OCI-LY1 (cell line): ENCODE results near the gene CAMTA1.

Experiments
- EZH2 ChIP-seq: fragments of 200-600 bp; sonication (generic), shearing (Covaris generic); IDR thresholded peaks from 2 replicates; pipeline ENCODE4 v1.8.0; 2017; ENCODE audit warnings: borderline replicate concordance, mixed run types, mild to moderate bottlenecking, antibody characterized with exemption, low read length, moderate library complexity, mixed read lengths
- TF ChIP-seq, protein P1 (sequence below): fragments of 200-600 bp; sonication (generic), shearing (Covaris generic); IDR thresholded peaks from 2 replicates; pipeline ENCODE4 v1.5.1; 2017; ENCODE audit warnings: mild to moderate bottlenecking, antibody characterized with exemption, low read length, moderate library complexity, mixed read lengths

DNA sequence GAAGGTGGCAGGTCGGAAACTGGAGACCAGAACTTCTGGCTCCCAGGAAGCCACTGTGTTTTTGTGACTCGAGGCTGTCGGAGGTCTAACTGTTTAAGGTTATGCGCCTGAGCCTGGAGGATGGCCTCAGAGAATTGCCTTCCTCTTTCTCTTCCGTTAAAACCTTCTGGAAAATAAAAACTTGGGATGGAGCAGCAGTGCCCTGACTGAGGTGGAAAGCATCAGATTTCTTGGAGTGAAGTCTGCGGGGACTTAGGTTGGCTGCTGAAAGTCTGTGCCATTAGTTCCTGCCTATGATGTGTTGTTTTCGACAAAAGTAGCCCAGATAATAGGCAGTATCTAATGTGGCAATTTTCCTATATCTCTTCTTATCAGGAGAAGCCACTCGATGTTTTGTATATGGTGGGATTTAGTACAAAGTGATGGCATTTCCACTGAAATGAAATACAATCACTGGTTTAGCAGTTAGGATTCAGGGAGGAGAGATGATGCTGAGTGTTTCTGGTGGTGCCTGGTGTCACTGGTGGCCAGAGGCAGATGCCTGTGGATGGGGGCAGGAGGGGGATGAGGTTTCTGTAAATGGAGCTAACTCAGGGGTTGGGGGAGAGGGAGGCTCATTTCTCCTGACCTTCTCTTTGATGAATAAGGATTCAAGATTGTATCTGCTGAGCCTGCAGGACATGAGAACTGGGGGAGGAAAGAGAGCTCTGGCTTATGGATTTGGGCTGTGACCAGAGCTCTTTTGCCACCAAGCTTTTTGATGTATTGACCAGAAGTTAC lies 150.8 kb downstream of the CAMTA1 start:
- TF ChIP-seq, protein P1, sequence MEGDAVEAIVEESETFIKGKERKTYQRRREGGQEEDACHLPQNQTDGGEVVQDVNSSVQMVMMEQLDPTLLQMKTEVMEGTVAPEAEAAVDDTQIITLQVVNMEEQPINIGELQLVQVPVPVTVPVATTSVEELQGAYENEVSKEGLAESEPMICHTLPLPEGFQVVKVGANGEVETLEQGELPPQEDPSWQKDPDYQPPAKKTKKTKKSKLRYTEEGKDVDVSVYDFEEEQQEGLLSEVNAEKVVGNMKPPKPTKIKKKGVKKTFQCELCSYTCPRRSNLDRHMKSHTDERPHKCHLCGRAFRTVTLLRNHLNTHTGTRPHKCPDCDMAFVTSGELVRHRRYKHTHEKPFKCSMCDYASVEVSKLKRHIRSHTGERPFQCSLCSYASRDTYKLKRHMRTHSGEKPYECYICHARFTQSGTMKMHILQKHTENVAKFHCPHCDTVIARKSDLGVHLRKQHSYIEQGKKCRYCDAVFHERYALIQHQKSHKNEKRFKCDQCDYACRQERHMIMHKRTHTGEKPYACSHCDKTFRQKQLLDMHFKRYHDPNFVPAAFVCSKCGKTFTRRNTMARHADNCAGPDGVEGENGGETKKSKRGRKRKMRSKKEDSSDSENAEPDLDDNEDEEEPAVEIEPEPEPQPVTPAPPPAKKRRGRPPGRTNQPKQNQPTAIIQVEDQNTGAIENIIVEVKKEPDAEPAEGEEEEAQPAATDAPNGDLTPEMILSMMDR: no peak
- no peak for TF ChIP-seq EZH2
